ENCODE results near the gene ALG13.

DNA sequence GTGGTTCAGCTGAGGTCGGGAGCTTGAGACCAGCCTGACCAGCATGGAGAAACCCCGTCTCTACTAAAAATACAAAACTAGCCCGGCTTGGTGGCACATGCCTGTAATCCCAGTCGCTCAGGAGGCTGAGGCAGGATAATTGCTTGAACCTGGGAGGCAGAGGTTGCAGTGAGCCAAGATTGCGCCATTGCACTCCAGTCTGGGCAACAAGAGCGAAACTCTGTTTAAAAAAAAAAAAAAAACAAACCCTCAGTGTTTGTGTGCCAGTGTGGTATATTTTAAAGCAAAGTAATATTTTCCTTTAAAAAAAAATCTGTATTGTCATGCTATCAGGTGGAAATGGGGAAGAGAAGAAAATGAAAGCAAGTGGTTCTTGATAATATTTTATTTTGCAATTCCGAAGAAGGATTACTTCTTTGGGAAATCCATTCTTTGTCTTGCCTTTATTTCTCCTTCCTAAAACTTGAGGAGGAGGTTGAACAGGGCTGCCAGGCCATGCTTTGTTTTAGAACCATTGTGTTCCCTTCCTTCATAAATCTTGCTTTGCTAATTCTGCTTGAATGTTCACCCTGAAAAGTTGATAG, 14.4 kb downstream of the ALG13 start:
- TF ChIP-seq, protein P1, sequence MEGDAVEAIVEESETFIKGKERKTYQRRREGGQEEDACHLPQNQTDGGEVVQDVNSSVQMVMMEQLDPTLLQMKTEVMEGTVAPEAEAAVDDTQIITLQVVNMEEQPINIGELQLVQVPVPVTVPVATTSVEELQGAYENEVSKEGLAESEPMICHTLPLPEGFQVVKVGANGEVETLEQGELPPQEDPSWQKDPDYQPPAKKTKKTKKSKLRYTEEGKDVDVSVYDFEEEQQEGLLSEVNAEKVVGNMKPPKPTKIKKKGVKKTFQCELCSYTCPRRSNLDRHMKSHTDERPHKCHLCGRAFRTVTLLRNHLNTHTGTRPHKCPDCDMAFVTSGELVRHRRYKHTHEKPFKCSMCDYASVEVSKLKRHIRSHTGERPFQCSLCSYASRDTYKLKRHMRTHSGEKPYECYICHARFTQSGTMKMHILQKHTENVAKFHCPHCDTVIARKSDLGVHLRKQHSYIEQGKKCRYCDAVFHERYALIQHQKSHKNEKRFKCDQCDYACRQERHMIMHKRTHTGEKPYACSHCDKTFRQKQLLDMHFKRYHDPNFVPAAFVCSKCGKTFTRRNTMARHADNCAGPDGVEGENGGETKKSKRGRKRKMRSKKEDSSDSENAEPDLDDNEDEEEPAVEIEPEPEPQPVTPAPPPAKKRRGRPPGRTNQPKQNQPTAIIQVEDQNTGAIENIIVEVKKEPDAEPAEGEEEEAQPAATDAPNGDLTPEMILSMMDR (IDR thresholded peaks at IDR 0.05; ENCODE audit: low read length): no peak
- no peak for TF ChIP-seq EZH2 (IDR thresholded peaks at IDR 0.05; ENCODE audit: borderline replicate concordance, low read length)

All from OCI-LY1 (cell line).